SU-DHL-6 (cell line): ENCODE data around the gene TBK1.

Source experiments
- H2AFZ ChIP-seq: fragments of 200-600 bp; sonication (generic); 2 replicates; pipeline ENCODE4 v1.6.1; 2014; ENCODE audit warnings: low read depth, mild to moderate bottlenecking, moderate library complexity, mixed read lengths, antibody characterized with exemption, low read length; ENCODE audit not compliant: severe bottlenecking
- H3F3A ChIP-seq: fragments of 200-600 bp; shearing (Covaris generic); 2 replicates; pipeline ENCODE4 v1.6.0; 2016; ENCODE audit warnings: antibody characterized with exemption, mild to moderate bottlenecking; ENCODE audit not compliant: insufficient read depth
- H3K27ac ChIP-seq: fragments of 200-600 bp; sonication (generic); 2 replicates; pipeline ENCODE4 v1.5.1; 2016; ENCODE audit warnings: low read depth, mild to moderate bottlenecking, low read length, moderate library complexity, mixed read lengths
- H3K27me3 ChIP-seq: fragments of 200-600 bp; sonication (generic), shearing (Covaris generic); 2 replicates; pipeline ENCODE4 v1.6.0; 2014; ENCODE audit warnings: mild to moderate bottlenecking, low read length
- H3K36me3 ChIP-seq: fragments of 200-600 bp; sonication (generic); 2 replicates; pipeline ENCODE4 v1.6.1; 2014; ENCODE audit warnings: mild to moderate bottlenecking, low read length, mixed read lengths
- H3K4me2 ChIP-seq: fragments of 300-600, 200-600 bp; shearing (Covaris generic), sonication (generic); 2 replicates; pipeline ENCODE4 v1.6.0; 2014; ENCODE audit warnings: low read length, low read depth, mild to moderate bottlenecking; ENCODE audit not compliant: poor library complexity, severe bottlenecking
- H3K4me3 ChIP-seq: fragments of 200-600 bp; sonication (generic); 2 replicates; pipeline ENCODE4 v1.5.1; 2014; ENCODE audit warnings: antibody characterized with exemption, low read length, mild to moderate bottlenecking, mixed read lengths; ENCODE audit not compliant: insufficient read depth, poor library complexity, severe bottlenecking
- H3K79me2 ChIP-seq: fragments of 200-600 bp; sonication (generic); 2 replicates; pipeline ENCODE4 v1.6.1; 2014; ENCODE audit warnings: mild to moderate bottlenecking, low read length, moderate library complexity; ENCODE audit not compliant: insufficient read depth
- H3K9ac ChIP-seq: fragments of 200-600 bp; sonication (generic); 2 replicates; pipeline ENCODE4 v1.7.0; 2014; ENCODE audit warnings: mild to moderate bottlenecking, low read length
- H3K9me2 ChIP-seq: fragments of 200-600 bp; sonication (generic); replicated peaks from 2 replicates; pipeline ENCODE4 v1.6.1; 2014; ENCODE audit warnings: low read length; ENCODE audit not compliant: insufficient read depth
- H3K9me3 ChIP-seq: fragments of 200-600 bp; sonication (generic); 2 replicates; pipeline ENCODE4 v1.6.1; 2014; ENCODE audit warnings: low read length, mixed read lengths; ENCODE audit not compliant: insufficient read depth
- H4K20me1 ChIP-seq: fragments of 200-600 bp; sonication (generic); 2 replicates; pipeline ENCODE4 v1.6.1; 2014; ENCODE audit warnings: low read depth, mild to moderate bottlenecking, antibody characterized with exemption, low read length, moderate library complexity, mixed read lengths
- CTCF ChIP-seq: fragments of 200-600 bp; sonication (generic); IDR thresholded peaks from one replicate; pipeline ENCODE4 v1.5.1; 2017; ENCODE audit warnings: antibody characterized with exemption, mild to moderate bottlenecking, low read length, moderate library complexity; ENCODE audit not compliant: insufficient read depth, poor library complexity, severe bottlenecking
- EZH2phosphoT487 ChIP-seq: fragments of 200-600 bp; sonication (generic), shearing (Covaris generic); conservative IDR thresholded peaks from 2 replicates; pipeline ENCODE4 v1.6.1; 2018; ENCODE audit warnings: mild to moderate bottlenecking, antibody characterized with exemption, low read length, moderate library complexity, mixed read lengths

Gene TBK1

GRCh38 chr12:64510667-64511066 is 58.7 kb downstream of the TBK1 start:
- Histone ChIP-seq H2AFZ (no peak overlapping the region), H3K36me3 (no peaks in the 10 kb centered on the region), H3K9ac (no peak overlapping the region), H3K79me2 (no peaks in the 10 kb centered on the region), H3K4me2 (no peak overlapping the region), H3F3A (no peaks in the 10 kb centered on the region), H3K4me3 (no peak overlapping the region), H3K27me3 (no peaks in the 10 kb centered on the region), H3K27ac (no peak overlapping the region), H3K9me2 (no peaks in the 10 kb centered on the region), H3K9me3 (no peaks in the 10 kb centered on the region), H4K20me1 (no peaks in the 10 kb centered on the region)
- TF ChIP-seq EZH2phosphoT487 (no peak), CTCF (no peak)

- Histone ChIP-seq H3K4me2 (no peak overlapping the region), H3K27me3 (no peaks in the 10 kb centered on the region), H2AFZ (no peak overlapping the region), H3K79me2 (no peaks in the 10 kb centered on the region), H3K4me3 (no peak overlapping the region), H3K36me3 (no peaks in the 10 kb centered on the region), H3K9me2 (no peaks in the 10 kb centered on the region), H3K9ac (no peak overlapping the region), H4K20me1 (no peaks in the 10 kb centered on the region), H3K27ac (no peak overlapping the region), H3F3A (no peaks in the 10 kb centered on the region), H3K9me3 (no peaks in the 10 kb centered on the region)
- no peak for TF ChIP-seq CTCF
- no peak for TF ChIP-seq EZH2phosphoT487
Observed at GRCh38 chr12:64518396-64518795, 66.5 kb downstream of the TBK1 start.

GRCh38 chr12:64521833-64522232 is 69.9 kb downstream of the TBK1 start:
- H3K4me2 ChIP-seq, result no peak overlapping the region
- H3K27ac ChIP-seq, result no peak overlapping the region

More at GRCh38 chr12:64521833-64522232, 69.9 kb downstream of the TBK1 start:
- H3K36me3 ChIP-seq, result no peaks in the 10 kb centered on the region
- no peaks in the 10 kb centered on the region for H3K9me2 ChIP-seq
- no peaks in the 10 kb centered on the region for H4K20me1 ChIP-seq
- H3K4me3 ChIP-seq, result no peak overlapping the region
- H3F3A ChIP-seq, result no peaks in the 10 kb centered on the region
- no peak for TF ChIP-seq CTCF
- TF ChIP-seq EZH2phosphoT487, result no peak
- no peak overlapping the region for H2AFZ ChIP-seq
- H3K9me3 ChIP-seq, result no peaks in the 10 kb centered on the region
- no peak overlapping the region for H3K9ac ChIP-seq
- H3K79me2 ChIP-seq, result no peaks in the 10 kb centered on the region
- no peaks in the 10 kb centered on the region for H3K27me3 ChIP-seq
